Measurements from ENCODE around the gene MT1G.

DNA sequence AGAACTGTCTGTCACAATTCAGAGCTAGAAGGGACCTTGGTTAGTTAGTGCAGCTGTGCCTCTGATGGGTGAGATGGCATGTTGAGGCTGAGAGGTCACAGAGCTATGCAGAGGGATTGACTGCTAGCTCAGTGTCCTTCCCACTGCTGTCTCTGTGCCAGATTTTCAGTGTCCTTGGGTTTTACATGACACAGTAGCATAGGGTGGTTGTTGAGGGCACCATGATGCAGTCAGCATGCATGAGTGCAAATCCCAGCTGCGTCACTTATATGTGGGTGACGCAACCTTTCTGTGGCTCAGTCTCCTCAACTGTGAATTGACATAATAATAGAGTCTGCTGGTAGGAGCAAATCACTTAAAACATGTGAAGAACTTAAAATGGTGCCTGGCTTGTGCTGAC is 26.7 kb downstream of the MT1G start:
- no peak for TF ChIP-seq CTCF (IDR thresholded peaks at IDR 0.05; ENCODE audit: insufficient read depth, low read length)
- TF ChIP-seq POLR2AphosphoS5 (IDR thresholded peaks at IDR 0.05; ENCODE audit: low read depth): no peak
- no peak for TF ChIP-seq SPI1 (IDR thresholded peaks at IDR 0.05; ENCODE audit: borderline replicate concordance, low read depth)
- no peak for TF ChIP-seq REST (IDR thresholded peaks at IDR 0.05; ENCODE audit: insufficient replicate concordance, low read depth)
- no peak for TF ChIP-seq GABPA (IDR thresholded peaks at IDR 0.05; ENCODE audit: low read depth)

Data from HL-60 (cell line).